ENCODE data around the gene FRY.

FRY gene

DNA sequence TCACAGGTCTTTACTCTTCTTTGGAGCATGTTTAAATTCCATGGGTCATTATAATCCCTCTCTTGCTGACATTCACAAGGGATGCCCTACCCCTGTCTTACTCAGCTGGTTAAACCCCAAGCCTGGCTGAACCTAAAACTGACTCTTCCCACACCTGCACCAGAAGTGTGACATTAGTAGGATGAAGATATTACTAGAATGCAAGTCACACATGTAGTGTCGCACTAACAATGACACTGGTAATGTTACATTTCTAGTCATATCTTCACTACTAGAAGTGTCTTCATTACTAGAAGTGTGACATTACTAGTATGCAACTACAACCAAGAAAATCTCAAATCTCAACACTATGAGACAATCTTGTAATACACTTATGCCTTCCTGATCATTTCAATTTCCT lies 269.3 kb downstream of the FRY start:
- Histone ChIP-seq H3K79me2 (ENCODE audit: insufficient read depth, low read length) (no peaks in the 10 kb centered on the region), H2AFZ (ENCODE audit: low read length) (no peak overlapping the region), H3K9ac (ENCODE audit: low read depth, low read length, poor library complexity, severe bottlenecking) (no peak overlapping the region), H3K4me2 (ENCODE audit: low read depth, low read length, poor library complexity, severe bottlenecking) (no peak overlapping the region), H3K27me3 (ENCODE audit: insufficient read depth, low read length, poor library complexity, severe bottlenecking) (peaks cover 52% of the 10 kb centered on the region), H3K9me3 (ENCODE audit: insufficient read depth, low read depth, low read length) (no peaks in the 10 kb centered on the region), H4K20me1 (ENCODE audit: insufficient read depth, low read length, poor library complexity, severe bottlenecking) (no peaks in the 10 kb centered on the region), H3K4me3 (ENCODE audit: low read length, poor library complexity, severe bottlenecking) (no peak overlapping the region), H3K36me3 (ENCODE audit: insufficient read depth, low read length) (no peaks in the 10 kb centered on the region), H3F3A (ENCODE audit: low read depth) (no peaks in the 10 kb centered on the region), H3K9me2 (replicated peaks; ENCODE audit: low read depth, low read length) (no peaks in the 10 kb centered on the region), H3K4me1 (ENCODE audit: insufficient read depth, low read length, poor library complexity, severe bottlenecking) (peaks cover 4% of the 10 kb centered on the region)
- TF ChIP-seq EZH2phosphoT487 (IDR thresholded peaks at IDR 0.05; ENCODE audit: borderline replicate concordance) (no peak), CTCF (conservative IDR thresholded peaks at IDR 0.05; ENCODE audit: low read length) (no peak)

- H3K4me1 ChIP-seq (ENCODE audit: insufficient read depth, low read length, poor library complexity, severe bottlenecking): peaks cover 2% of the 10 kb centered on the region
- H3K9me3 ChIP-seq (ENCODE audit: insufficient read depth, low read depth, low read length): no peaks in the 10 kb centered on the region
- no peak overlapping the region for H3K4me2 ChIP-seq (ENCODE audit: low read depth, low read length, poor library complexity, severe bottlenecking)
- H3K9ac ChIP-seq (ENCODE audit: low read depth, low read length, poor library complexity, severe bottlenecking): no peak overlapping the region
- H3K9me2 ChIP-seq (replicated peaks; ENCODE audit: low read depth, low read length): no peaks in the 10 kb centered on the region
- H4K20me1 ChIP-seq (ENCODE audit: insufficient read depth, low read length, poor library complexity, severe bottlenecking): no peaks in the 10 kb centered on the region
- TF ChIP-seq CTCF (conservative IDR thresholded peaks at IDR 0.05; ENCODE audit: low read length) (no peak), EZH2phosphoT487 (IDR thresholded peaks at IDR 0.05; ENCODE audit: borderline replicate concordance) (no peak)
- no peaks in the 10 kb centered on the region for H3K79me2 ChIP-seq (ENCODE audit: insufficient read depth, low read length)
- no peaks in the 10 kb centered on the region for H3F3A ChIP-seq (ENCODE audit: low read depth)
- H3K27me3 ChIP-seq (ENCODE audit: insufficient read depth, low read length, poor library complexity, severe bottlenecking): peaks cover 45% of the 10 kb centered on the region
- no peaks in the 10 kb centered on the region for H3K36me3 ChIP-seq (ENCODE audit: insufficient read depth, low read length)
- no peak overlapping the region for H3K4me3 ChIP-seq (ENCODE audit: low read length, poor library complexity, severe bottlenecking)
- no peak overlapping the region for H2AFZ ChIP-seq (ENCODE audit: low read length)
Measured at GRCh38 chr13:32302461-32302860, 270.9 kb downstream of the FRY start.

GRCh38 chr13:32305646-32306045 lies 274.1 kb downstream of the FRY start:
- Histone ChIP-seq H3K4me1 (ENCODE audit: insufficient read depth, low read length, poor library complexity, severe bottlenecking) (peaks cover 10% of the 10 kb centered on the region), H3K79me2 (ENCODE audit: insufficient read depth, low read length) (no peaks in the 10 kb centered on the region), H3K4me3 (ENCODE audit: low read length, poor library complexity, severe bottlenecking) (no peak overlapping the region), H4K20me1 (ENCODE audit: insufficient read depth, low read length, poor library complexity, severe bottlenecking) (no peaks in the 10 kb centered on the region), H3K9ac (ENCODE audit: low read depth, low read length, poor library complexity, severe bottlenecking) (no peak overlapping the region), H3K36me3 (ENCODE audit: insufficient read depth, low read length) (no peaks in the 10 kb centered on the region), H3F3A (ENCODE audit: low read depth) (0 out of 2 replicates have a peak, but pooled peaks cover 3% of the 10 kb centered on the region), H3K9me3 (ENCODE audit: insufficient read depth, low read depth, low read length) (no peaks in the 10 kb centered on the region), H3K4me2 (ENCODE audit: low read depth, low read length, poor library complexity, severe bottlenecking) (no peak overlapping the region), H3K27me3 (ENCODE audit: insufficient read depth, low read length, poor library complexity, severe bottlenecking) (peaks cover 14% of the 10 kb centered on the region), H3K9me2 (replicated peaks; ENCODE audit: low read depth, low read length) (no peaks in the 10 kb centered on the region), H2AFZ (ENCODE audit: low read length) (no peak overlapping the region)
- no peak for TF ChIP-seq EZH2phosphoT487 (IDR thresholded peaks at IDR 0.05; ENCODE audit: borderline replicate concordance)
- TF ChIP-seq CTCF (conservative IDR thresholded peaks at IDR 0.05; ENCODE audit: low read length): no peak
